Germinal center (tissue), 1 donor: ENCODE data around the gene KCNK17.
"Not testable (repeated sequence)": the region's sequence is repeated elsewhere in the genome, so short reads cannot be mapped to it uniquely, and the experiment has no call there.

Experiments
- DNase-seq: peaks from one replicate; pipeline ENCODE4 v3.0.0; 2012; ENCODE audit warnings: mixed read lengths, low spot score

The KCNK17 gene

GRCh38 chr6:39302011-39302410 is 12.2 kb downstream of the KCNK17 start:
- DNase-seq = no peak

- no peak for DNase-seq
Measured at GRCh38 chr6:39301606-39302005, 12.6 kb downstream of the KCNK17 start.

- DNase-seq = no peak
Measured at GRCh38 chr6:39300739-39301138, 13.5 kb downstream of the KCNK17 start.

GRCh38 chr6:39298061-39298460 is 16.2 kb downstream of the KCNK17 start:
- DNase-seq = no peak

GRCh38 chr6:39296745-39297640 is 17.2 kb downstream of the KCNK17 start:
- no peak for DNase-seq

- no peak for DNase-seq
Measured at GRCh38 chr6:39295611-39296011, 18.6 kb downstream of the KCNK17 start.

- DNase-seq = no peak
Measured at GRCh38 chr6:39294899-39295298, 19.3 kb downstream of the KCNK17 start.

GRCh38 chr6:39294133-39294532 is 20.1 kb downstream of the KCNK17 start:
- no peak for DNase-seq

GRCh38 chr6:39292637-39293036 is 21.6 kb downstream of the KCNK17 start:
- no peak for DNase-seq

- no peak for DNase-seq
Measured at GRCh38 chr6:39289490-39289889, 24.7 kb downstream of the KCNK17 start.

GRCh38 chr6:39287601-39288000 is 26.6 kb downstream of the KCNK17 start:
- no peak for DNase-seq

GRCh38 chr6:39286596-39286995 is 27.6 kb downstream of the KCNK17 start:
- not testable (repeated sequence) for DNase-seq

GRCh38 chr6:39282774-39283173 is 31.4 kb downstream of the KCNK17 start:
- DNase-seq = no peak

- DNase-seq = no peak
Measured at GRCh38 chr6:39281312-39281980, 32.8 kb downstream of the KCNK17 start.

GRCh38 chr6:39280247-39280731 is 33.9 kb downstream of the KCNK17 start:
- DNase-seq = no peak

- no peak for DNase-seq
Measured at GRCh38 chr6:39279539-39279938, 34.7 kb downstream of the KCNK17 start.

- DNase-seq = no peak
Measured at GRCh38 chr6:39276379-39276995, 37.7 kb downstream of the KCNK17 start.

- no peak for DNase-seq
Measured at GRCh38 chr6:39274903-39275302, 39.3 kb downstream of the KCNK17 start.

- DNase-seq = no peak
Measured at GRCh38 chr6:39274471-39274870, 39.7 kb downstream of the KCNK17 start.

GRCh38 chr6:39273406-39273821 is 40.8 kb downstream of the KCNK17 start:
- DNase-seq = no peak

- no peak for DNase-seq
Measured at GRCh38 chr6:39269961-39270360, 44.3 kb downstream of the KCNK17 start.

- DNase-seq = no peak
Measured at GRCh38 chr6:39268721-39269120, 45.5 kb downstream of the KCNK17 start.

- DNase-seq = no peak
Measured at GRCh38 chr6:39268171-39268570, 46.0 kb downstream of the KCNK17 start.
